Measurements from ENCODE around the gene ME3. TPM values are rescaled to one million over a fixed set of nuclear protein-coding genes. Genes with fewer than 3 reads are reported as not detected.

The ME3 gene
- total and polyA plus RNA-seq, 2 donors (not counting 1 experiment from before 2014, with no cell fraction given) = 1.3 TPM; not detected in 1

GRCh38 chr11:86577644-86578636 lies 94.5 kb downstream of the ME3 start:
- intact Hi-C loops (cut with micrococcal nuclease) = no loop called here
- no peak overlapping the region for H3K27ac ChIP-seq (ENCODE audit: low read length in 2 of 2)
- no peak overlapping the region for H3K4me2 ChIP-seq (replicated peaks; ENCODE audit: low read depth, low read length, poor library complexity, severe bottlenecking)
- H3K27me3 ChIP-seq (replicated peaks in 1 of 4; ENCODE audit: control extremely low read depth in 1 of 4, control insufficient read depth in 3 of 4, insufficient read depth in 4 of 4, low read length in 3 of 4) = peaks cover 0 to 2% (median 0%) of the 10 kb centered on the region in 4 experiments
- POLR2A ChIA-PET = no interaction called here
- H3K79me2 ChIP-seq (ENCODE audit: control insufficient read depth, insufficient read depth, low read length) = no peaks in the 10 kb centered on the region
- no peak overlapping the region for H3K27ac Mint-ChIP-seq
- no peaks in the 10 kb centered on the region for H3K36me3 ChIP-seq (replicated peaks in 1 of 2; ENCODE audit: control extremely low read depth in 1 of 2, control insufficient read depth in 1 of 2, extremely low read depth in 1 of 2, insufficient read depth in 2 of 2, low read length in 1 of 2)
- H3K9me3 Mint-ChIP-seq (ENCODE audit: insufficient read depth) = no peaks in the 10 kb centered on the region
- H3K27me3 Mint-ChIP-seq = peaks cover 26% of the 10 kb centered on the region
- 95% methylated on average over 4 of the region's 10 CpGs for WGBS (ENCODE audit: insufficient coverage)
- no peak overlapping the region for H2AFZ ChIP-seq (ENCODE audit: insufficient read depth, low read depth, low read length, poor library complexity, severe bottlenecking)
- ATAC-seq (ENCODE audit: low read depth) (no peak), DNase-seq (no peak)
- H3K4me3 ChIP-seq (ENCODE audit: control extremely low read depth in 1 of 5, extremely low read depth in 1 of 5, insufficient read depth in 1 of 5, low read depth in 2 of 5, low read length in 4 of 5) = no peak overlapping the region
- H3K4me1 Mint-ChIP-seq = no peaks in the 10 kb centered on the region
- H3K4me1 ChIP-seq (ENCODE audit: control insufficient read depth in 2 of 2, insufficient read depth in 2 of 2, low read length in 2 of 2) = no peaks in the 10 kb centered on the region
- no peak overlapping the region for H3K4me3 Mint-ChIP-seq
- no peaks in the 10 kb centered on the region for H3K9me3 ChIP-seq (ENCODE audit: control extremely low read depth in 1 of 3, control insufficient read depth in 2 of 3, insufficient read depth in 1 of 3, low read length in 2 of 3)
- CTCF ChIA-PET = no interaction called here
- H3K9ac ChIP-seq (ENCODE audit: low read length) = no peak overlapping the region
- TF ChIP-seq EZH2 (IDR thresholded peaks at IDR 0.05; ENCODE audit: borderline replicate concordance, insufficient read depth, low read depth, low read length, poor library complexity, severe bottlenecking) (no peak), CTCF (IDR thresholded peaks at IDR 0.05) (no peak)
- H4K20me1 ChIP-seq (ENCODE audit: control insufficient read depth, insufficient read depth, low read length, poor library complexity, severe bottlenecking) = no peaks in the 10 kb centered on the region
